ENCODE measurements around the gene PDE4D. TPM values are rescaled to one million over a fixed set of nuclear protein-coding genes. Genes with fewer than 3 reads are reported as not detected.
A peak's percentile ranks its signal among the peaks of the same experiment; 100 is the strongest.

PDE4D gene
- total RNA-seq, 1 donor: 12.7 TPM

DNA sequence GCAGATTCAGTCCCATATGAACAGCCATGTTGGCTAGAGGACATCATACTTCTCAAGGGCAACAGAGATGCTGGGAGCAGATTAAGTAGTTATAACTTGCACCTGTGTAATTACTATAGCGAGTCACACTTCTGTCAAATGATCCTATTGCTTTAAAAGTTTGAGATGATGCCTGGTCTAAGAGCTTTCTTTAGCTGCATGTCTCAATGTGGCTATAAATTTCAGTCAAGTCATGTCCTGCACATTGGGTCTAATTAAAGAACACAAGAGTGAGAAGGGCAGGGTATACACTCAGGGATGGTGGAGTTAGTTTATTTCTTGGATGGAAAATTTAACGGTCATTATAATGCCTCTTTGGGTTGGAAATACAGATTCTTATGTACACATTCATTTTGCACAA, 753.4 kb downstream of the PDE4D start:
- TF ChIP-seq, protein P1, sequence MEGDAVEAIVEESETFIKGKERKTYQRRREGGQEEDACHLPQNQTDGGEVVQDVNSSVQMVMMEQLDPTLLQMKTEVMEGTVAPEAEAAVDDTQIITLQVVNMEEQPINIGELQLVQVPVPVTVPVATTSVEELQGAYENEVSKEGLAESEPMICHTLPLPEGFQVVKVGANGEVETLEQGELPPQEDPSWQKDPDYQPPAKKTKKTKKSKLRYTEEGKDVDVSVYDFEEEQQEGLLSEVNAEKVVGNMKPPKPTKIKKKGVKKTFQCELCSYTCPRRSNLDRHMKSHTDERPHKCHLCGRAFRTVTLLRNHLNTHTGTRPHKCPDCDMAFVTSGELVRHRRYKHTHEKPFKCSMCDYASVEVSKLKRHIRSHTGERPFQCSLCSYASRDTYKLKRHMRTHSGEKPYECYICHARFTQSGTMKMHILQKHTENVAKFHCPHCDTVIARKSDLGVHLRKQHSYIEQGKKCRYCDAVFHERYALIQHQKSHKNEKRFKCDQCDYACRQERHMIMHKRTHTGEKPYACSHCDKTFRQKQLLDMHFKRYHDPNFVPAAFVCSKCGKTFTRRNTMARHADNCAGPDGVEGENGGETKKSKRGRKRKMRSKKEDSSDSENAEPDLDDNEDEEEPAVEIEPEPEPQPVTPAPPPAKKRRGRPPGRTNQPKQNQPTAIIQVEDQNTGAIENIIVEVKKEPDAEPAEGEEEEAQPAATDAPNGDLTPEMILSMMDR (IDR thresholded peaks at IDR 0.05; ENCODE audit: insufficient read depth, low read length): no peak
- DNase-seq (ENCODE audit: low read depth): no peak

DNA sequence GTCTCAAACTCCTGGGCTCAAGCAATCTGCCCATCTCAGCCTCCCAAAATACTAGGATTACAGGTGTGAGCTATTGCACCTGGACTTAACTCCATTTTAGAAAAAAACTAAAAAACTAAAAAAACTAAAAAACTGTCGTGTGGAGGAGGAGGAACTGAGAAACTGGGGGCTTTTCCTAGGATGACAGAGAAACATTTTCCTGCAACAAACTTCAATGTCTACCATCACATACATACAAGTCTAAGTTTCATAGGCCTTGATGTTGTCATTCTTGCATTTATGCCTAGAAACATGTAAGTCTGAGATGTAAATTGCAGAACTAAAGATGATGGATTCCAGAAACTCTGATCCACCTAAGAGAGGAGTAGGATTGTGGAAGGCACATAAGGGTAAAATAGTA, 753.8 kb downstream of the PDE4D start:
- no peak for DNase-seq (ENCODE audit: low read depth)
- TF ChIP-seq, protein P1 (IDR thresholded peaks at IDR 0.05; ENCODE audit: insufficient read depth, low read length): no peak
- no peak overlapping the region for H3K4me3 ChIP-seq (ENCODE audit: low read depth, low read length)

More for the DNA sequence above, 753.4 kb downstream of the PDE4D start:
- no peak overlapping the region for H3K4me3 ChIP-seq (ENCODE audit: low read depth, low read length)

DNA sequence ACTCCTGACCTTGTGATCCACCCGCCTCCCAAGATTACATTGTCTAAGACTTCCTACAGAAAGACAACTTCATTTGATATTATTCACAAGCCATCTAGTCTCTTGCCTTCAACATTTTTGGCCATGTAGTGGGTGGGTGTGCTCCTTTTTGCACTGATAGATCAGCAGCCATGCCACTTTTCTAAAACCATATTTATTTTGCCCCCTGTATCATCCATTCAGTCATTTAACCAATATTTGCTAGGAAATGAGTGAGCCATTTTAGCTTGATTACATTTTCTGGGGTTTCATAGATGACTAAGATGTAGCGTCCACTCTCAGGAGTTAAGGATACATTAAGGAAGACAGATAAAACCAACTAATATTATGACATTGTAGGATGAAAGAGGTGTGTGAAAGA, 755.0 kb downstream of the PDE4D start:
- DNase-seq (ENCODE audit: low read depth): no peak
- H3K4me3 ChIP-seq (ENCODE audit: low read depth, low read length): no peak overlapping the region
- TF ChIP-seq, protein P1 (IDR thresholded peaks at IDR 0.05; ENCODE audit: insufficient read depth, low read length): no peak

DNA sequence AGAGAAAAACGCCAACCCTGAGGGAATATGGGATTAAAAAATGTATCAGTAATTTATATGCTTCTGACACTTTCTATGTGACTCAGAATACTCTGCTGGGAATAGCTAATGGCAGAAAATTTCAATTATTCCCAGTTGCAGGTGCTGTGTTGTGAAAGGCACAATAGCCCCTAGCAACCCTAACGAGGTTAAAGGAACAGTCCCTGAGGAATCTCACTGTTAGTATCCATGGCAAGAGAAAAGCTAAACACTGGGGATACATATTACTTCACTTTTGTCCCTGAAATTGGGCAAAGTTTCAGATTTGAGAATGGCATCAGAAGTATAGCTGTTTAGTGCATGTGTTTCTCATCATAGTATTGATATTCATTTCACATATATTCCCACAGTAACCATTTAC, 755.7 kb downstream of the PDE4D start:
- no peak overlapping the region for H3K4me3 ChIP-seq (ENCODE audit: low read depth, low read length)
- no peak for DNase-seq (ENCODE audit: low read depth)
- TF ChIP-seq, protein P1 (IDR thresholded peaks at IDR 0.05; ENCODE audit: insufficient read depth, low read length): no peak

DNA sequence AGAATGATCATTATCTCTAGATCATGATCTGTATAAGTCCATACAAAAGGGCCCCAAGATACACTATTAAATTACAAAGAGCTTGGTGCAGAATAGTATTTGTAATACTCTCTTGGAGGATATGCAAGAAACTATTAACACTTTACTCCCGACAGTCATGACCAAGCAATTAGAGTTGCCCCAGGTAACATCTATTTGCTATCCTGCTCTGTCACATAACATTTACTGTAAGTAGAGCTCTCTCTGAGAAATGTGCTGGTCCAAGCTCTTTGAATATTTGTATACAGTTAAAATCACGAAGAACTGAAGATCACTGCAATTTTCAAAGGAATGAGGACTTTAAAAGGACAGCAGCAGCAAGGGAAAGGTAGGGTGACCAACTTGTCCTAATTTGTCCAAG, 757.0 kb downstream of the PDE4D start:
- TF ChIP-seq, protein P1 (IDR thresholded peaks at IDR 0.05; ENCODE audit: insufficient read depth, low read length): no peak
- no peak for DNase-seq (ENCODE audit: low read depth)
- H3K4me3 ChIP-seq (ENCODE audit: low read depth, low read length): no peak overlapping the region

DNA sequence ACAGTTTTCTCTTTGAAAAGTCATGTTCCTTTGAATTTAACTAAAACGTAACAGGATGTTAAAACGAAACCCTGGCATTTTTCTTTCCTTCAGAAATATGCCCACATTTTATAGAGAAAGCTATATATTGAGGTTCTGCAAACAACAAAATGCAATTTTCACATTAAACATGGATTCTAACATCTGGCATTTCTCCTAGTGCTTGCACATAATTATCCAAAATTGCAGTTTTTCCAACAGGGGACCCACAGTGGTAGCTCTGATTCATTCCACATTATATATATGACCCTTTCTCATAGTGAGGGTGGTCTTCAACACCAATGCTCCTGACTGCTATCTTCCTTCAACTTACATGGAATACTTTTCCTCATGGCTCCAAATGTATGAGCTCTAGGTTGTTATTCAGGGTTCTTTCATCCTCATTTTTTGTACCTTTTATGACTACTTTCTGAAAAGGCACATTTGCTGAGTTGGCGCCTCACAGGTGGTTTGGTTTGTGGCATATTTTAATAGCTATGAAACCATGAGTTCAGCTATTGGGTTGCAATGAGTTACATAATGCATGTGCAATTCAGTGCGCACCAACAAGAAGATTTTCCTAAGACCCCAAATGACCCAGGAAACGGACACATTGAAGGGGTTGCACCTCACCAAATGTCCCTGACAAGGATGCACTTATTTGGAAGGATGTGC, 758.9 kb downstream of the PDE4D start:
- no peak for DNase-seq (ENCODE audit: low read depth)
- TF ChIP-seq, protein P1 (IDR thresholded peaks at IDR 0.05; ENCODE audit: insufficient read depth, low read length): no peak
- H3K4me3 ChIP-seq (ENCODE audit: low read depth, low read length): no peak overlapping the region

DNA sequence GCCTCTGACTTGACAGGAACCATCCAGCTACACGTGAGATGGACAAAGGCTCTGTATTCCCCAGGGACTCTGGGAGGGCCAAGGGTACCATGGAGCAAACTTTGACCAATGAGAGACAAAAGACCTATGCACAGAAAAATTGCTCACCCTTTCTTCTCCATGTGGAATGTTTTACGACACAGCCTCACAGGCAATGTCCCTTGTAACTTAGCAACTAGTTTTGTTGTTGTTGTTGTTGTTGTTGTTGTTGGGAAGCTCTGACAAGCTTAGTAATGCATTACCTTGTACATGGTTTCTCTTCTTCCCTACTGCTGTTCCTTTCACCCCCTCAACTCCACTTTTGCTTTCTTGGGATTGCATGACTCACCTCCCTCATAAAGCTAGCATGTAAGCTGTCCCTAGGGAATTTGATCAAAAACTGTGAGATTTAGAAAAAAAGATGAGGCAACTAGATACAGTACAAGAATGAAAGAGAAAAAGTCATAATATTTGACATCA, 759.7 kb downstream of the PDE4D start:
- no peak overlapping the region for H3K4me3 ChIP-seq (ENCODE audit: low read depth, low read length)
- peak; percentile 88 for DNase-seq (ENCODE audit: low read depth)
- TF ChIP-seq, protein P1 (IDR thresholded peaks at IDR 0.05; ENCODE audit: insufficient read depth, low read length): no peak

All from fibroblast of the aortic adventitia (primary cell).